Vein endothelial cell (primary cell): ENCODE results near the gene RAB33A. TPM values are rescaled to one million over a fixed set of nuclear protein-coding genes. Genes with fewer than 3 reads are reported as not detected.

Experiments used
- total RNA-seq: library from RNA; depleted of rRNA; stranded (reverse); fragments of >200 nt; gene quantifications from 2 replicates; pipeline ENCODE4 v1.2.3, GENCODE V29; 2012

Gene RAB33A
- 0.10 and 0.65 TPM in 2 replicates for total RNA-seq

DNA sequence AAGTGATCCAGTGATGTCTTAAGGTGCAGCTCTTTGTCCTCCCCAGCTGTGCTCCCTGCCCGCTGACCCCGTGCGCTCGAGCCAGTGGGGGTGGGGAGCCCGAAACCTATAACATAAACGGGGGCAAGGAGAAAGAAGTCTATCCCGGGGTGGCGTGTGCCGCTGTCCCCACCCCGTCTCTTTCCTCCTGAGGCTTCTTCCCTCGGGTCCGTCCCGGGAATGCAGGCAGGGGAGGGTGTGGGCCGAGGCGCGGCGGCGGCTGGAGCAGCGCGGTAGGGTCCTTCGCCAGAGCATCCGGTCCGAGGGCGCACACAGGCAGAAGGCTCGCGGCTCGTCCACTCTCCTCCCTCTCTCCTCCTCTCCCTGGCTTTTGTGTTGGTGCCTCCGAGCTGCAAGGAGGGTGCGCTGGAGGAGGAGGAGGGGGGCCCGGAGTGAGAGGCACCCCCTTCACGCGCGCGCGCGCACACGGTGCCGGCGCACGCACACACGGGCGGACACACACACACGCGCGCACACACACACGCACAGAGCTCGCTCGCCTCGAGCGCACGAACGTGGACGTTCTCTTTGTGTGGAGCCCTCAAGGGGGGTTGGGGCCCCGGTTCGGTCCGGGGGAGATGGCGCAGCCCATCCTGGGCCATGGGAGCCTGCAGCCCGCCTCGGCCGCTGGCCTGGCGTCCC lies at the start of gene RAB33A:
Gene RAB33A, plus strand, starts transcription at position 517 of the 681 bp plus-strand sequence. Its CDS starts 101 bp downstream, at position 618.

DNA sequence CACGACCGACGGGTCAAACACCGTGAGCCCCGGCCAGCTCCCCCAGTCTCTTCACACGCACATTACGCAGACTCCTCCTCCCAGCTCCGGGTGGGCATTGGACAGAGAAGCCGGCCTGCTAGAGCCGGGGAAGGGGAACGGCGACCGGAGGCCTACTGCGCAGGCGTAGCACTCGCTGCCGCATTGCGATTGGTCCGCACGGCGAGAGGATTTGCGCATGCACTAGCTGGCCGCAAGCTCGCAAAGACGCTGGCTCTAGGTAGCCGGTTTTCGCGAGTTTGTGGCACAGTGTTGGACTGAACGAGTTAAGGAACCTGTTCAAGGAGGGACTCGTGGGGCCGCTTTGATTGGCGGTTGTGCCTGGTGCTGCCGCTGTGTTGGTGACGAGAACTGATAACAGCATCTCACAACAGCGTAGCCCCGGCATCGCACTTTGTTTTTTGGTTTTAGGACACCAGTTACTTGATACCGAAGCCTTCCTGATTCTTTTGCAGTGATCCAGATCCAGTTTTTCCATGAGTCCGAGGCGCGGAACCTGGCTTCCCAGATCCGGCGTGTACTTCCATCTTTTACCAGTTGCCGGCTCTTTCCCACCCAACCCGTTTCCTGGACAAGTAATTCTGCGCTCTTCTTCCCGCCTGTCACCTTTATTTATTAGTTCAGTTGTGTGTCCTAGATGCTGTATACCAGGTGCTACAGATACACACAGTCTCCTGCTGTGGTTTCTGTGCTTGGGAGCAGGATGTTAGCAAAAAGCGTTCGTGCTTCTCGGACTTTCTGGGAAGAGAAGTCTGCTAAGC lies 5.9 kb upstream of the RAB33A start, which contains the start of gene AIFM1:
Gene AIFM1, minus strand, starts transcription at position 139 of the 800 bp plus-strand sequence. CDS start 185 bp downstream, outside the sequence.

Other genes with a start within 250 kb of the RAB33A start
- 3.2 and 3.3 TPM in 2 replicates for gene BCORL1, start 189.3 kb upstream of the RAB33A start, total RNA-seq
- 28.8 and 31.4 TPM in 2 replicates for gene ELF4, start 61.5 kb upstream of the RAB33A start, total RNA-seq
- 13.4 and 17.4 TPM in 2 replicates for gene AIFM1, start 6.1 kb upstream of the RAB33A start, total RNA-seq
- gene ZNF280C, start 96.9 kb downstream of the RAB33A start, total RNA-seq, result 7.8 and 10.3 TPM in 2 replicates
- gene SLC25A14, start 168.0 kb downstream of the RAB33A start, total RNA-seq, result 8.0 and 8.5 TPM in 2 replicates
- not detected in 2 replicates for gene GPR119, start 213.7 kb downstream of the RAB33A start, total RNA-seq
- gene RBMX2, start 230.0 kb downstream of the RAB33A start, total RNA-seq, result 20.9 and 21.9 TPM in 2 replicates